ENCODE data around the gene NOSIP. TPM values are rescaled to one million over a fixed set of nuclear protein-coding genes. Genes with fewer than 3 reads are reported as not detected.

Gene NOSIP
- total and polyA plus RNA-seq, 2 of the 4 experiments (the other 2 are of a cell fraction) = 118 to 138 TPM

DNA sequence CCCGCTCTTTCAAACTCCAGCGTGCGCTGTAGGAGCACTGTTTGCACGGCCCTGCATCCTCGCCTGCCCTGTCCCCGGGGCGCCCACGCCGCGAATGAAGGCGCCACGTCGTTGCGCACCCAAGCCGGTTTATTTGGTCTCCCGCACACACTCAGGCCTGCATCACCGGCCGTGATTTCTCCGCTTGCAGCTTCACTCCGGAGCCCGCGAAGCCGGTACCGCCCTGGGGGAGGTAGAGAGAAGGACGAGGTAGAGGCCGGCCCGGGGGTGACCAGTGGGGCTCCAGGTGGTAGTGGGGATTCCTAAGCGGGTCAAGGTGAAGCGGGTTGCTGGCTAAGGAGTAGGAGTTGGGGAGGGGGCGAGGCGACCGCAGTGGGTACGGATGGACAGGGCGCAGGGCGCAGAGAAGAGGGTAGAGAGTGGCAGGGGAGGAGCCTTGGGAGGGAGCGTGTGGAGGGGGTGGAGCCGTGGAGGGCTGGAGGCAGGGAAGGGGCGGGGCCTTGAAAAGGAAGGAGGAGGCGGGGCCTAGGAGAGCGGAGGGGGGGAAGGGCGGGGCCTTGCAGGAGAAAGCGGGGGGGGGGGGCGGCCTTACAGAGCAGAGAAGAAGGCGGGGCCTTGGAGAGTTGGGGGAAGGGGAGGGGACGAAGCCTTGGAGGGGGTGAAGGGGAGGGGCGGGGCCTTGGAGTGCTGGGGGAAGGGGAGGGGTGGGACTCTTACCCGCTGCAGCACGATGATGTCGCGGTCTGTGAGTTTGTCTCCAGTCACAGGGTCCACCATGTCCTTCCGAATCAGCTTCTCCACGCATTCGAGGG, 24.6 kb downstream of the NOSIP start:
- H2AK5ac ChIP-seq (ENCODE audit: low read depth, low read length) = no peak overlapping the region
- H2BK20ac ChIP-seq (ENCODE audit: low read depth, low read length) = no peak overlapping the region
- H2AK9ac ChIP-seq (replicated peaks; ENCODE audit: low read depth, low read length, poor library complexity) = peak overlapping the region; percentile 78
- H2AFZ ChIP-seq (replicated peaks; ENCODE audit: low read length, poor library complexity) = no peak overlapping the region
- H3K4me3 ChIP-seq (ENCODE audit: insufficient read depth, low read depth, low read length) = no peak overlapping the region
- no peak overlapping the region for H2BK5ac ChIP-seq (ENCODE audit: low read depth, low read length, poor library complexity, severe bottlenecking)
- CTCF ChIA-PET = no interaction called here
- H3K9me1 ChIP-seq (ENCODE audit: insufficient read depth, low read length) = 0 out of 2 replicates have a peak, but pooled peaks cover 6% of the 10 kb centered on the region
- no peaks in the 10 kb centered on the region for H3K4me1 ChIP-seq (ENCODE audit: control insufficient read depth, insufficient read depth, low read length)
- DNase-seq (no peak), ATAC-seq (ENCODE audit: low read depth) (peak; percentile 52; the same call in 1 of the 2 replicates)
- no peak overlapping the region for H4K91ac ChIP-seq (ENCODE audit: insufficient read depth, low read depth, low read length)
- H4K5ac ChIP-seq (ENCODE audit: low read depth, low read length) = no peak overlapping the region
- peaks cover 16% of the 10 kb centered on the region for H4K20me1 ChIP-seq (ENCODE audit: insufficient read depth, low read length)
- peaks cover 57% of the 10 kb centered on the region for H3K36me3 ChIP-seq (ENCODE audit: control insufficient read depth, insufficient read depth, low read length)
- H3K23ac ChIP-seq (ENCODE audit: low read depth, low read length) = no peak overlapping the region
- no peaks in the 10 kb centered on the region for H3K9me3 ChIP-seq (ENCODE audit: control insufficient read depth, insufficient read depth, low read length)
- no peak overlapping the region for H3K14ac ChIP-seq (replicated peaks; ENCODE audit: low read depth, low read length)
- intact Hi-C loops (cut with micrococcal nuclease) = no loop called here
- no peak overlapping the region for H3K18ac ChIP-seq (ENCODE audit: low read depth, low read length)
- H4K8ac ChIP-seq (ENCODE audit: low read depth in 2 of 2, low read length in 2 of 2) = no peak overlapping the region
- POLR2A ChIA-PET (ENCODE audit: unreplicated experiment) = no interaction called here
- WGBS, 2 experiments (ENCODE audit: extremely low coverage in 2 of 2, insufficient read length in 1 of 2) = 95% methylated on average over 30 of the region's 53 CpGs; no CpG with 5 or more reads in 1 of the 2 experiments
- BruUV-seq (replicated peaks) = no TSS peak
- no peak overlapping the region for H3K56ac ChIP-seq (ENCODE audit: extremely low read depth, insufficient read depth, low read length)
- no peak overlapping the region for H3K27ac ChIP-seq (ENCODE audit: insufficient read depth, low read length)
- TF ChIP-seq FOS (IDR thresholded peaks at IDR 0.05; ENCODE audit: low read depth, low read length) (no peak), CEBPB (IDR thresholded peaks at IDR 0.05; ENCODE audit: low read depth, low read length) (no peak), CHD1 (IDR thresholded peaks at IDR 0.05; ENCODE audit: low read depth, low read length) (no peak), RFX5 (IDR thresholded peaks at IDR 0.05; ENCODE audit: low read depth, low read length) (no peak), BHLHE40 (IDR thresholded peaks at IDR 0.05; ENCODE audit: low read depth, low read length) (no peak), MAZ (IDR thresholded peaks at IDR 0.05; ENCODE audit: borderline replicate concordance, low read depth, low read length) (no peak), RAD21 (IDR thresholded peaks at IDR 0.05; ENCODE audit: low read length) (no peak), MAFK (IDR thresholded peaks at IDR 0.05; ENCODE audit: low read depth, low read length) (no peak), RCOR1 (IDR thresholded peaks at IDR 0.05; ENCODE audit: insufficient replicate concordance, low read length) (no peak)
- TF ChIP-seq, protein P1, sequence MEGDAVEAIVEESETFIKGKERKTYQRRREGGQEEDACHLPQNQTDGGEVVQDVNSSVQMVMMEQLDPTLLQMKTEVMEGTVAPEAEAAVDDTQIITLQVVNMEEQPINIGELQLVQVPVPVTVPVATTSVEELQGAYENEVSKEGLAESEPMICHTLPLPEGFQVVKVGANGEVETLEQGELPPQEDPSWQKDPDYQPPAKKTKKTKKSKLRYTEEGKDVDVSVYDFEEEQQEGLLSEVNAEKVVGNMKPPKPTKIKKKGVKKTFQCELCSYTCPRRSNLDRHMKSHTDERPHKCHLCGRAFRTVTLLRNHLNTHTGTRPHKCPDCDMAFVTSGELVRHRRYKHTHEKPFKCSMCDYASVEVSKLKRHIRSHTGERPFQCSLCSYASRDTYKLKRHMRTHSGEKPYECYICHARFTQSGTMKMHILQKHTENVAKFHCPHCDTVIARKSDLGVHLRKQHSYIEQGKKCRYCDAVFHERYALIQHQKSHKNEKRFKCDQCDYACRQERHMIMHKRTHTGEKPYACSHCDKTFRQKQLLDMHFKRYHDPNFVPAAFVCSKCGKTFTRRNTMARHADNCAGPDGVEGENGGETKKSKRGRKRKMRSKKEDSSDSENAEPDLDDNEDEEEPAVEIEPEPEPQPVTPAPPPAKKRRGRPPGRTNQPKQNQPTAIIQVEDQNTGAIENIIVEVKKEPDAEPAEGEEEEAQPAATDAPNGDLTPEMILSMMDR (conservative IDR thresholded peaks at IDR 0.05; ENCODE audit: low read depth, low read length) = no peak
- TF ChIP-seq, protein P2, sequence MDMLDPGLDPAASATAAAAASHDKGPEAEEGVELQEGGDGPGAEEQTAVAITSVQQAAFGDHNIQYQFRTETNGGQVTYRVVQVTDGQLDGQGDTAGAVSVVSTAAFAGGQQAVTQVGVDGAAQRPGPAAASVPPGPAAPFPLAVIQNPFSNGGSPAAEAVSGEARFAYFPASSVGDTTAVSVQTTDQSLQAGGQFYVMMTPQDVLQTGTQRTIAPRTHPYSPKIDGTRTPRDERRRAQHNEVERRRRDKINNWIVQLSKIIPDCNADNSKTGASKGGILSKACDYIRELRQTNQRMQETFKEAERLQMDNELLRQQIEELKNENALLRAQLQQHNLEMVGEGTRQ (IDR thresholded peaks at IDR 0.05; ENCODE audit: low read depth, low read length) = no peak
- in situ Hi-C loops (cut with MboI; ENCODE audit: low sequenced_read_pairs) = loop anchor here (25.0 kb wide), 1 partner anchor 294 kb away; no protein-coding TSS in a partner anchor
- no peak overlapping the region for H3K9ac ChIP-seq (ENCODE audit: low read depth, low read length)
- no peak overlapping the region for H2BK15ac ChIP-seq (ENCODE audit: low read depth, low read length)
- H3K4ac ChIP-seq (ENCODE audit: low read depth, low read length) = no peak overlapping the region
- peaks cover 10 to 15% of the 10 kb centered on the region in 2 experiments for H3K79me1 ChIP-seq (ENCODE audit: low read depth in 1 of 2, low read length in 2 of 2)
- no peak overlapping the region for H3K4me2 ChIP-seq (ENCODE audit: low read depth, low read length)
- dilution Hi-C loops (cut with HindIII; ENCODE audit: low sequenced_read_pairs, unreplicated experiment) = no loop called here
- no peak overlapping the region for H2BK120ac ChIP-seq (ENCODE audit: low read depth, low read length)
- no peaks in the 10 kb centered on the region for H3K27me3 ChIP-seq (ENCODE audit: control insufficient read depth, insufficient read depth, low read length)

Measured in IMR-90 (cell line).